ENCODE measurements around the gene THEMIS. TPM values are rescaled to one million over a fixed set of nuclear protein-coding genes. Genes with fewer than 3 reads are reported as not detected.

The THEMIS gene
- total and polyA plus RNA-seq, 2 donors (not counting 1 experiment from before 2014, with no cell fraction given) = not detected

DNA sequence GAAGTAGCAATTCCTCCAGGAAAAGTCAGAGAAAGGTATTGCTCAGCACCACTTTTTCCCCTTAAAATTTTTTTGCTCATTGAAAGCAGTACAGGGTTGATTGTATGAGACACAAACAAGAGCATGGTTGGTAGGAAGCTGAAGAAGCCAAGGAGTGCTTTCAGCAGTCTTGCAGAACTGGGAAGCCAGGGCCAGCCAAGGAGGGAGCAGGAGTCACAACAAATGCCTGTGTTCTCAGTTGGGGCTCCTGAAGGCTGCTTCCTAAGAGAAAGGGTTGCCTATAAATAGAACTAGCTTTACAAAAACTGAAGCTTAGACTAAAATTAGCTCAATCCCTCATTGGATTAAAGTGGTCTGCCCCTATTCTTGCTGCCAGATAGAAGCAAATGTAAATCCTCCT is 3.3 kb upstream of the THEMIS start:
- no peak overlapping the region for H3K4me2 ChIP-seq (ENCODE audit: extremely low read depth, insufficient read depth, low read length)
- no peaks in the 10 kb centered on the region for H3K79me2 ChIP-seq (ENCODE audit: control insufficient read depth, insufficient read depth, low read length)
- no peak overlapping the region for H3K9ac ChIP-seq (ENCODE audit: insufficient read depth, low read length)

DNA sequence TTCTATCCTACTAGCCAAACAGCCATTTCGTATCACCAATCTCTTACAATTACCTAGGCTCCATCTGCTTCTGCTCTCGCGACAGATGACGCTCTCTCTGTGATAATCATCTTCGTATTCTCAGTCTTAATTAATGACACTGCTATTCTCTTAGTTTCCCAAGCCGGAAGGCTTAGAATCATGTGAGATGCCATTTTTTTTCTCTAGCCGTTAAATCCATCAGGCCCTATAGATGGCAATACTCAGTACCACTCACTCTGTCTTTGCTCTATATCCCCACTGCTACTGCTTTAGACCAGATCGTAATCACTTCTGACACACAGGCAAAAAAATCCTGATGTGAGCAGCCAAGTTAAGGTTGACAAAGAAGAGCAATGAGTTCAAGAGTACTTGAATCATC is 2.1 kb upstream of the THEMIS start:
- Histone ChIP-seq H3K4me3 (replicated peaks in 1 of 4; ENCODE audit: control extremely low read depth in 1 of 4, insufficient read depth in 1 of 4, low read depth in 3 of 4, low read length in 4 of 4) (no peak overlapping the region), H3K4me1 (ENCODE audit: control insufficient read depth, extremely low read depth, insufficient read depth, low read length) (no peaks in the 10 kb centered on the region), H3K9ac (ENCODE audit: insufficient read depth, low read length) (no peak overlapping the region), H4K20me1 (ENCODE audit: control insufficient read depth, extremely low read depth, insufficient read depth, low read length) (no peaks in the 10 kb centered on the region), H3K36me3 (ENCODE audit: control insufficient read depth, insufficient read depth, low read length) (no peaks in the 10 kb centered on the region), H3K27me3 (ENCODE audit: control insufficient read depth, insufficient read depth, low read length) (no peaks in the 10 kb centered on the region), H3K9me3 (ENCODE audit: control insufficient read depth, insufficient read depth, low read depth, low read length) (no peaks in the 10 kb centered on the region), H3K27ac (ENCODE audit: insufficient read depth, low read length) (no peak overlapping the region), H2AFZ (ENCODE audit: low read length) (no peak overlapping the region), H3K79me2 (ENCODE audit: control insufficient read depth, insufficient read depth, low read length) (no peaks in the 10 kb centered on the region), H3K4me2 (ENCODE audit: extremely low read depth, insufficient read depth, low read length) (no peak overlapping the region)
- DNase-seq (ENCODE audit: low read depth in 2 of 2) = no peak
- TF ChIP-seq, protein P1, sequence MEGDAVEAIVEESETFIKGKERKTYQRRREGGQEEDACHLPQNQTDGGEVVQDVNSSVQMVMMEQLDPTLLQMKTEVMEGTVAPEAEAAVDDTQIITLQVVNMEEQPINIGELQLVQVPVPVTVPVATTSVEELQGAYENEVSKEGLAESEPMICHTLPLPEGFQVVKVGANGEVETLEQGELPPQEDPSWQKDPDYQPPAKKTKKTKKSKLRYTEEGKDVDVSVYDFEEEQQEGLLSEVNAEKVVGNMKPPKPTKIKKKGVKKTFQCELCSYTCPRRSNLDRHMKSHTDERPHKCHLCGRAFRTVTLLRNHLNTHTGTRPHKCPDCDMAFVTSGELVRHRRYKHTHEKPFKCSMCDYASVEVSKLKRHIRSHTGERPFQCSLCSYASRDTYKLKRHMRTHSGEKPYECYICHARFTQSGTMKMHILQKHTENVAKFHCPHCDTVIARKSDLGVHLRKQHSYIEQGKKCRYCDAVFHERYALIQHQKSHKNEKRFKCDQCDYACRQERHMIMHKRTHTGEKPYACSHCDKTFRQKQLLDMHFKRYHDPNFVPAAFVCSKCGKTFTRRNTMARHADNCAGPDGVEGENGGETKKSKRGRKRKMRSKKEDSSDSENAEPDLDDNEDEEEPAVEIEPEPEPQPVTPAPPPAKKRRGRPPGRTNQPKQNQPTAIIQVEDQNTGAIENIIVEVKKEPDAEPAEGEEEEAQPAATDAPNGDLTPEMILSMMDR (conservative IDR thresholded peaks at IDR 0.05 in 1 of 2, IDR thresholded peaks at IDR 0.05 in 1 of 2; ENCODE audit: low read depth in 1 of 2, low read length in 2 of 2) = no peak
- no peak for TF ChIP-seq EZH2 (IDR thresholded peaks at IDR 0.05; ENCODE audit: low read length, missing control alignments)

More for the DNA sequence above, 3.3 kb upstream of the THEMIS start:
- no peaks in the 10 kb centered on the region for H3K9me3 ChIP-seq (ENCODE audit: control insufficient read depth, insufficient read depth, low read depth, low read length)
- no peak overlapping the region for H3K27ac ChIP-seq (ENCODE audit: insufficient read depth, low read length)
- no peaks in the 10 kb centered on the region for H4K20me1 ChIP-seq (ENCODE audit: control insufficient read depth, extremely low read depth, insufficient read depth, low read length)
- H3K27me3 ChIP-seq (ENCODE audit: control insufficient read depth, insufficient read depth, low read length) = no peaks in the 10 kb centered on the region
- H3K4me3 ChIP-seq (replicated peaks in 1 of 4; ENCODE audit: control extremely low read depth in 1 of 4, insufficient read depth in 1 of 4, low read depth in 3 of 4, low read length in 4 of 4) = no peak overlapping the region
- H2AFZ ChIP-seq (ENCODE audit: low read length) = no peak overlapping the region
- no peak for TF ChIP-seq EZH2 (IDR thresholded peaks at IDR 0.05; ENCODE audit: low read length, missing control alignments)
- TF ChIP-seq, protein P1 (conservative IDR thresholded peaks at IDR 0.05 in 1 of 2, IDR thresholded peaks at IDR 0.05 in 1 of 2; ENCODE audit: low read depth in 1 of 2, low read length in 2 of 2) = no peak
- DNase-seq (ENCODE audit: low read depth in 2 of 2) = no peak
- H3K4me1 ChIP-seq (ENCODE audit: control insufficient read depth, extremely low read depth, insufficient read depth, low read length) = no peaks in the 10 kb centered on the region
- H3K36me3 ChIP-seq (ENCODE audit: control insufficient read depth, insufficient read depth, low read length) = no peaks in the 10 kb centered on the region

DNA sequence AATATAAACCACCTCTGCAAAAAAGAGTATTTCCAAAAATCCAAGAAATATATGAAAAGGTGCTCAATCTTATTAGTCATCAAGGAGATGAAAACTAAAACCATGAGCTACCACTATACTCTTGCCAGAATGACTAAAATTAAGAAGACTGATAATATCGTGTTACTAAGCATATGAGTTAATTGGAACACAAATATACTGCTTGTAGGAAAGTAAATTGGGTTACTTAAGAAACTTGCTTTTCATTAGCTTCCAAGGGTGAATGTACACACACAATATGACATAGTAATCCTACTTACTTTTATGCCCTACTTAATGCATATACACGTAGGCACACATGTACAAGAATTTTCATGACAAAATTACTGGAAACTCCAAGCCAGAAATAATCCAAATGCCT is 3.4 kb downstream of the THEMIS start:
- Histone ChIP-seq H4K20me1 (ENCODE audit: control insufficient read depth, extremely low read depth, insufficient read depth, low read length) (no peaks in the 10 kb centered on the region), H3K79me2 (ENCODE audit: control insufficient read depth, insufficient read depth, low read length) (no peaks in the 10 kb centered on the region), H3K36me3 (ENCODE audit: control insufficient read depth, insufficient read depth, low read length) (no peaks in the 10 kb centered on the region), H3K9ac (ENCODE audit: insufficient read depth, low read length) (no peak overlapping the region), H3K4me3 (replicated peaks in 1 of 4; ENCODE audit: control extremely low read depth in 1 of 4, insufficient read depth in 1 of 4, low read depth in 3 of 4, low read length in 4 of 4) (no peak overlapping the region), H3K4me1 (ENCODE audit: control insufficient read depth, extremely low read depth, insufficient read depth, low read length) (no peaks in the 10 kb centered on the region), H3K9me3 (ENCODE audit: control insufficient read depth, insufficient read depth, low read depth, low read length) (no peaks in the 10 kb centered on the region), H3K27ac (ENCODE audit: insufficient read depth, low read length) (no peak overlapping the region), H2AFZ (ENCODE audit: low read length) (no peak overlapping the region), H3K27me3 (ENCODE audit: control insufficient read depth, insufficient read depth, low read length) (no peaks in the 10 kb centered on the region), H3K4me2 (ENCODE audit: extremely low read depth, insufficient read depth, low read length) (no peak overlapping the region)
- peak in 1 of 2 donors; percentile 2 for DNase-seq (ENCODE audit: low read depth in 2 of 2)
- TF ChIP-seq EZH2 (IDR thresholded peaks at IDR 0.05; ENCODE audit: low read length, missing control alignments) = no peak
- TF ChIP-seq, protein P1 (conservative IDR thresholded peaks at IDR 0.05 in 1 of 2, IDR thresholded peaks at IDR 0.05 in 1 of 2; ENCODE audit: low read depth in 1 of 2, low read length in 2 of 2) = no peak

Data from fibroblast of lung (primary cell).